NCI-H1694 treated with DMSO at 0.1 percent for 48 hours (cell line): ENCODE measurements around the gene CSGALNACT2.

Source experiments
- DNase-seq: peaks from one replicate; lab custom pipeline; 2025; lab: John Stamatoyannopoulos, UW

The CSGALNACT2 gene

GRCh38 chr10:43229208-43230061 is 91.2 kb downstream of the CSGALNACT2 start:
- DNase-seq: no peak

- no peak for DNase-seq
These were observed 92.1 kb downstream of the CSGALNACT2 start for GRCh38 chr10:43230101-43230908.

GRCh38 chr10:43230909-43231522 is 92.8 kb downstream of the CSGALNACT2 start:
- no peak for DNase-seq

GRCh38 chr10:43231523-43232078 is 93.4 kb downstream of the CSGALNACT2 start:
- no peak for DNase-seq

- DNase-seq: no peak
These were observed 95.6 kb downstream of the CSGALNACT2 start for GRCh38 chr10:43233601-43234430.

- DNase-seq: no peak
These were observed 96.3 kb downstream of the CSGALNACT2 start for GRCh38 chr10:43234471-43235041.
